ENCODE results near the gene USP13. TPM values are rescaled to one million over a fixed set of nuclear protein-coding genes. Genes with fewer than 3 reads are reported as not detected.

USP13 gene
- total and polyA plus RNA-seq, 10 of the 15 experiments (the other 5 are each of a cell fraction or from before 2014, with no cell fraction given), result 3.2 to 20.8 (median 9.0) TPM

GRCh38 chr3:179652447-179653095, at the start of gene USP13 (continued):
- no peak for TF ChIP-seq MLLT1 (IDR thresholded peaks at IDR 0.05)
- no peak for TF ChIP-seq HDAC6 (IDR thresholded peaks at IDR 0.05; ENCODE audit: unreplicated experiment)
- TF ChIP-seq SREBF1 (IDR thresholded peaks at IDR 0.05; ENCODE audit: low read length), result no peak
- no peak for TF ChIP-seq E2F4 (IDR thresholded peaks at IDR 0.05; ENCODE audit: low read depth, low read length)
- TF ChIP-seq RELB (IDR thresholded peaks at IDR 0.05; ENCODE audit: low read depth), result no peak
- TF ChIP-seq EGR1 (IDR thresholded peaks at IDR 0.05; ENCODE audit: borderline replicate concordance in 1 of 2, low read depth in 2 of 2, low read length in 2 of 2), result peak in 1 of 2 experiments; percentile 79; a peak in 2 of 3 replicates
- TF ChIP-seq NFXL1 (IDR thresholded peaks at IDR 0.05; ENCODE audit: borderline replicate concordance), result no peak
- no peak for TF ChIP-seq BACH1 (IDR thresholded peaks at IDR 0.05; ENCODE audit: borderline replicate concordance)
- 0 out of 2 replicates have a peak, but pooled peaks have one; percentile 7 for TF ChIP-seq NKRF (conservative IDR thresholded peaks at IDR 0.05)
- no peak for TF ChIP-seq PAX5 (IDR thresholded peaks at IDR 0.05; ENCODE audit: borderline replicate concordance, low read depth, low read length)
- no peak for TF ChIP-seq PRDM15 (CRISPR knock-in tag; IDR thresholded peaks at IDR 0.05)
- 0 out of 2 replicates have a peak, but pooled peaks have one; percentile 19 for TF ChIP-seq NBN (IDR thresholded peaks at IDR 0.05)
- TF ChIP-seq MYB (IDR thresholded peaks at IDR 0.05; ENCODE audit: borderline replicate concordance, low read depth, low read length), result no peak
- TF ChIP-seq ZBTB40 (IDR thresholded peaks at IDR 0.05; ENCODE audit: borderline replicate concordance), result no peak
